Parathyroid adenoma (tissue), 2 donors: ENCODE data around the gene MAP2K6.

Experiments used
- H2AFZ ChIP-seq: fragments of 300-600 bp; sonication (generic); one replicate; pipeline ENCODE4 v1.7.0; 2017; ENCODE audit warnings: antibody characterized with exemption, mild to moderate bottlenecking
- H3K27ac ChIP-seq: fragments of 300-600 bp; sonication (generic); one replicate; pipeline ENCODE4 v1.7.0; 2017
- H3K27me3 ChIP-seq: fragments of 300-600 bp; sonication (generic); one replicate; pipeline ENCODE4 v1.7.0; 2017; ENCODE audit warnings: low read length; ENCODE audit not compliant: control insufficient read depth, insufficient read depth
- H3K36me3 ChIP-seq: fragments of 300-600 bp; sonication (generic); one replicate; pipeline ENCODE4 v1.7.0; 2017; ENCODE audit warnings: low read length; ENCODE audit not compliant: control insufficient read depth, insufficient read depth
- H3K4me1 ChIP-seq: fragments of 300-600 bp; sonication (generic); one replicate; pipeline ENCODE4 v1.7.0; 2017; ENCODE audit warnings: control low read depth
- H3K4me2 ChIP-seq: fragments of 300-600 bp; sonication (generic); one replicate; pipeline ENCODE4 v1.7.0; 2017; ENCODE audit warnings: low read length
- H3K4me3 ChIP-seq: fragments of 300-600 bp; sonication (generic); one replicate; pipeline ENCODE4 v1.7.0; 2017; ENCODE audit warnings: low read depth, low read length
- H3K79me2 ChIP-seq: fragments of 300-600 bp; sonication (generic); one replicate; pipeline ENCODE4 v1.7.0; 2017; ENCODE audit warnings: control low read depth
- H3K9ac ChIP-seq: fragments of 300-600 bp; sonication (generic); one replicate; pipeline ENCODE4 v1.7.0; 2017; ENCODE audit warnings: mild to moderate bottlenecking
- H3K9me3 ChIP-seq: fragments of 300-600 bp; sonication (generic); one replicate; pipeline ENCODE4 v1.7.0; 2017; ENCODE audit warnings: low read length; ENCODE audit not compliant: control insufficient read depth
- CTCF ChIP-seq: fragments of 300-600 bp; sonication (generic); IDR thresholded peaks from one replicate; pipeline ENCODE4 v1.7.0; 2017; ENCODE audit warnings: antibody characterized with exemption, mild to moderate bottlenecking
- donor health status: primary hyperparathyroidism.

Gene MAP2K6

GRCh38 chr17:69471406-69471805 is 56.9 kb downstream of the MAP2K6 start:
- Histone ChIP-seq H3K9me3 (no peaks in the 10 kb centered on the region), H3K4me1 (no peaks in the 10 kb centered on the region), H3K27ac (no peak overlapping the region), H3K4me2 (no peak overlapping the region), H3K9ac (no peak overlapping the region), H3K36me3 (no peaks in the 10 kb centered on the region), H3K4me3 (no peak overlapping the region), H3K27me3 (no peaks in the 10 kb centered on the region), H2AFZ (no peak overlapping the region), H3K79me2 (no peaks in the 10 kb centered on the region)
- TF ChIP-seq CTCF, result no peak

DNA sequence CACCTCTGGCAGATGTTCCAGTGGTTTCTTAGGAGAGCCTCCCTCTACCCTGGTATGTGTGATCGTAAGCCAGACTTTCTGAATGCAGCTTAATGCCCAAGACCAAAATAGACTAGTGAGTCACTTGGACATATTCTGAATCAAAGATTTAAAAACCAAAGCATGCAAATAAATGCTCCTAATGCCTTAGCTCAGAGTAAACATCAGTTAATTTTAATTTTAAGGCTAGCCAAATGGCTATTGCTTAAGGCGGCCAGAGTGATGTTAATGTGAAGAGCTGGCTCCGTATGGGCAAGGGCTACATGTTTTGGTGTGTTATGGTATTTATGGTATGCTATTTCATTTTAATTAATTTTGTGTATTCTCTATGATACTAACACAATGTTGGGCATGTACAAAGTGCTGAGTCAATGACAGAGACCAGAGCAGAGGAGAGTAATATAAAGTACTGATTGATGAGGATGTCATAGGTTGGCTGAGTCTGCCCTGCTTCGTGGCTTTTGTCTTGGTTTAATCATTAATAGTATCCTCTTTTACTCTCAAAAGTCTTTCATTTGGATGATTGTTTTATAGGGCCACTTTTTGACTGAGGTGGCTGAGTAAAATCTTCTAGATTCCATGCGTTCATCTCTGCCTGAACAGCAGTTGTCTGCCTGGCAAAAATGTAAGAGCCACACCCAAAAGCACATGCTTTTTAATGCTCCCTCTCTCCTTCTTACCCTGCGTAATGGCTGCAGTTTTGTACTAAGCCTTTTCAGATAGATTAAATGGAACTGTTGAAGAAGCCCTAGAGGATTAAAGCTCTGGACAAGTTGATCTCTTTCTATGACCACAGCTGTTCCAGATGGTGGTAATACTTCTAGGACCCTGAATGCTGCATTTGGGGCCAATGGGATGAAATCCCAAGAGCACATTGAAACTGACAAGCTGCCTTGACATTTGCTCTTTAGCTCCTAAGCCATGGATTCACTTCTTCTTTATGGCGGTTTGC is 59.6 kb downstream of the MAP2K6 start:
- no peak overlapping the region for H2AFZ ChIP-seq
- H3K4me2 ChIP-seq, result no peak overlapping the region
- no peaks in the 10 kb centered on the region for H3K27me3 ChIP-seq
- H3K27ac ChIP-seq, result no peak overlapping the region
- H3K4me1 ChIP-seq, result no peaks in the 10 kb centered on the region
- H3K79me2 ChIP-seq, result no peaks in the 10 kb centered on the region
- H3K9ac ChIP-seq, result no peak overlapping the region
- no peak for TF ChIP-seq CTCF
- no peaks in the 10 kb centered on the region for H3K36me3 ChIP-seq
- H3K4me3 ChIP-seq, result no peak overlapping the region
- H3K9me3 ChIP-seq, result no peaks in the 10 kb centered on the region

DNA sequence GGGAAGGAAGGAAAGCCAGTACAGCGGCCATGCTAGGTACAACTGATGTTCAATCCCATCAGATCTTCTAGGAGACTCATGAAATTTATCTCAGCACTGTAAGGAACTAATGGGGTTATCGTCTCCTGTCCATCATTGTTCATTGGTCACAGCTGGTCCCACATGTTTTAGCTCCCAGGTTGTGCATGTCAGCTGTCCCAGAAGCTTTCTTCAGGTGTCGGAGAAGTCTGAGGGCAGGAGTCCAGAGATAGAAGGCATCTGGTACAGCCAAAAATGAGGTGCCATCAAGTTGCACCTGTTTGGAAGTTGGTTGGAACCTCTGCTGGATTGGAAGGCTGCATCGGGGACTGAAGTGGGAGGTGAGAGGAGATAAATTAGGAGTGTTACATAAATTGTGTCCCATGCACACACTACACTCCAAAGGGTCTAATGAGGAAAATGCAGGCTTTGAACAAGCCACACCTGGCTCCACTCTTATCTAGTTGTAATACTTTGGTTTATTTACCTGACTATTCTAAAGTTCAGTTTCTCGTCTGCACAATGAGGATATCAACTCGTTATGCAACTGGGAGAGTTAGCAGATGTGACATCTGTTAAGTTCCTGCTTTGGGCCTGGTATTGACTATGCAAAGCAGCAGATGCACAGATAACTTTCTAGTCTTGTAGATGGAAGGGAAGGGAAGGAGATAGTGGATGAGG is 62.9 kb downstream of the MAP2K6 start:
- no peak overlapping the region for H3K4me2 ChIP-seq
- no peaks in the 10 kb centered on the region for H3K9me3 ChIP-seq
- H3K36me3 ChIP-seq, result no peaks in the 10 kb centered on the region
- H3K27me3 ChIP-seq, result no peaks in the 10 kb centered on the region
- no peak for TF ChIP-seq CTCF
- no peak overlapping the region for H3K9ac ChIP-seq
- no peak overlapping the region for H3K4me3 ChIP-seq
- no peak overlapping the region for H2AFZ ChIP-seq
- H3K4me1 ChIP-seq, result no peaks in the 10 kb centered on the region
- no peak overlapping the region for H3K27ac ChIP-seq
- H3K79me2 ChIP-seq, result no peaks in the 10 kb centered on the region

DNA sequence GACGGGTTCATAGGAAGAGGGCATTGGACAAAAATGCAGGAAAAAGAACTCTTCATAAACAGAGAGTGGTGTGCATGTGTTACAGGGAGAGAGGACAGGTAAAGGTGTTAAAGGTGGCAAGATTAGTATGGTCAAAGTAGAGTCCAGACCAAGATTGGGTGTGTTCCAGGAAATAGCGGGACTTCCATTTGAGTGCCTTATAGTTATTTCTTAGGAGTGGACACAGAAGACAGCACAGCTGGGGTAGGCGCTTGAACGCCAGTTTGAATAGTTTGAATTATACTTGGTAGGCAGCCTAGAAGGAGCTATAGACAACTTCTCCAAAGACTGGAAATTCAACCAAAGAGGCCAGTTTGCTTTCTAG is 63.4 kb downstream of the MAP2K6 start:
- Histone ChIP-seq H3K9me3 (no peaks in the 10 kb centered on the region), H3K27ac (no peak overlapping the region)

More for the DNA sequence above, 63.4 kb downstream of the MAP2K6 start:
- no peak overlapping the region for H2AFZ ChIP-seq
- H3K4me2 ChIP-seq, result no peak overlapping the region
- H3K4me1 ChIP-seq, result no peaks in the 10 kb centered on the region
- H3K36me3 ChIP-seq, result no peaks in the 10 kb centered on the region
- TF ChIP-seq CTCF, result no peak
- H3K9ac ChIP-seq, result no peak overlapping the region
- H3K79me2 ChIP-seq, result no peaks in the 10 kb centered on the region
- H3K4me3 ChIP-seq, result no peak overlapping the region
- H3K27me3 ChIP-seq, result no peaks in the 10 kb centered on the region
